Middle frontal gyrus (tissue), 1 donor: ENCODE measurements around the gene HEXB.
"Not testable (repeated sequence)": the region's sequence is repeated elsewhere in the genome, so short reads cannot be mapped to it uniquely, and the experiment has no call there.

ENCODE experiments used
- DNase-seq: peaks from one replicate; pipeline ENCODE4 v3.0.0-alpha.2; 2015; ENCODE audit warnings: low spot score; ENCODE audit errors: extremely low spot score

The HEXB gene

DNA sequence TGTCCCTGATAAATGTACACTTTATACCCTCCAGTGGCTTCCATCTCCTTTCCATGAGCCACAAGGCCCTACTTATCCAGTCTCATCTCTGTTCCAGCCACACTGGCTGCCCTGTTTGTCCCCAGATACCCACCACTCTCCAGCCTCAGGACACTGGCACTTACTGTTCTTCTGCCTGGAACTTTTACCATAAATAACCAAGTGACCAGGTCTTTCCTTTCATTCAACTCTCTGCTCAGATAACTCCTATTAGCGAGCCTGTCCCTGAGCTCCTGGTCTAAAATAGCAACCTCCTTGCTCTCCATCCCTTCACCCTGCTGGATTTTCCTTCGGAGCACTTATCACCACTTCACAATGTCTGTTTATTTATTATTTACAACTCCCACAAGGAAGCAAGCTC, 27.9 kb upstream of the HEXB start:
- no peak for DNase-seq

- DNase-seq = no peak
These were observed 25.9 kb upstream of the HEXB start for GRCh38 chr5:74659172-74659571.

- DNase-seq = no peak
These were observed 24.9 kb upstream of the HEXB start for GRCh38 chr5:74660140-74660539.

GRCh38 chr5:74660873-74661272, 24.2 kb upstream of the HEXB start:
- DNase-seq = no peak

GRCh38 chr5:74664551-74664950, 20.5 kb upstream of the HEXB start:
- DNase-seq = no peak

DNA sequence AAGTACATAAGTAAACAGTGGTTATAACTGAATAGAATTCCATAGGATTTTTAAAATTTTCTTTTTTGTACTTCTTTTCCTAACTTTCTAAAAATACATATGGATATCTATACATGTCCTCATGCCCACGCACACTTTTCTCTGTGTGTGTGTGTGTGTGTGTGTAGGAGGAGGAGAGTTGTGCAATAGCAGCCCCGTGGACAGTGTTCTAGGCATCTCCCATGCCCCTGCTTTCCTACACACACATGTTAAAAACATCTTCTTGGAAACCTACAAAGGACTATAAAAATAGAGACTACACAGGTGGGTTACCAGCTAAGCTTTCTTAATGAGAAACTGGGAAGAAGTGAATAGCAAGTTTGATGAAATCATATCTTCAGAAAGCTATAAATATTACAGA, 19.8 kb upstream of the HEXB start:
- DNase-seq = peak; percentile 58

GRCh38 chr5:74665816-74666215, 19.2 kb upstream of the HEXB start:
- no peak for DNase-seq

DNA sequence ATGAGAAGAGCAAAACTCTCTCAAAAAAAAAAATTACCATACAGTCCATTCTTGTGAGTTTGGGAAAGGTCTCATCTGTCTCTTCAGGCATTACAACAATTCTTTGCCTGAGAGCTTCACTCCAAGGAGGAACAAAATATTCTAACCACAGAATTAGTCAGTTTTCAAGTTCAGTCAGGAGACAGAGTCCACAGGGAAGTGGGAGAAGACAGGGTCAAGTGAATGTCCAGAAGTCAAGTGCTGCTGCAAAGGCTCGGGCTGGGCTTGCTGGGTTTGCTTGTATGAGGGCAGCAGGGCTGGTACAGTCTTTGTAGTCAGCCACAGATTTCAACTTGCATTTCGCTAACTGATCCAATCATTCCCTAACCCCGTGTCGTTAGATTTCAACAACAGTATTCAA, 17.6 kb upstream of the HEXB start:
- DNase-seq = no peak

GRCh38 chr5:74669821-74670220, 15.2 kb upstream of the HEXB start:
- DNase-seq = no peak

GRCh38 chr5:74670396-74671038, 14.5 kb upstream of the HEXB start:
- DNase-seq = no peak

DNA sequence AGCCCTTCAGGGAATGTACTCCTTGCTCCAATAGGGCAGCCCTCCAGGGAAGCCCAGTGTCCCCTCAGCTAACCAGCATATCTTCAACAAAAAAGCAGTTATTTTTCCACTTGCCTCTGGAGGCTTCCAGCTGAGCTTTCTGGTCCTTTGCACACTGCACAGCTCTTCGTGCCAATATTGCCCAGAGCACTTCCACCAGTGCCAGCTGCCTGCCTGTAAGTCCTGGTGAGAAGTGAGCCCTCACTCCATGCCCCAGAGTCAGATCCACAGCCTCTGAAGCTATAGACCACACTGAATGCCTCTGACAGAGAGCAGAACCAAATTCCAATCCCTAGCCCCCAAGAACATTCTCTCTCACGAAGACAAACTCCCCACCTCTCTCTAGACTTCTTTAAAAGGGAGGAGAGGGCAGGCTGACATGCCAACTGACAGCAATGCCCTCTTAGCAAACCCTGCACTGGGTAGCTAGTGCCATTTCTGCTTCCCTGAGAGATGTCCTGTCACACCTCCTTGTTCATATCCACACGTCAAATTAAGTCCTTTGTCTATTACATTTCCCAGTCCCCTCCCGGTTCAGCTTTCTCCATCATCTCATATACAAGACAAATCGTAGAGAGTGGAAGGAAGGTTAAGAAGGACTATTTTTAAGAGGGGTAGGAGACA, 12.7 kb upstream of the HEXB start:
- DNase-seq = no peak

- DNase-seq = peak; percentile 51
These were observed 11.8 kb upstream of the HEXB start for GRCh38 chr5:74673011-74673790.

DNA sequence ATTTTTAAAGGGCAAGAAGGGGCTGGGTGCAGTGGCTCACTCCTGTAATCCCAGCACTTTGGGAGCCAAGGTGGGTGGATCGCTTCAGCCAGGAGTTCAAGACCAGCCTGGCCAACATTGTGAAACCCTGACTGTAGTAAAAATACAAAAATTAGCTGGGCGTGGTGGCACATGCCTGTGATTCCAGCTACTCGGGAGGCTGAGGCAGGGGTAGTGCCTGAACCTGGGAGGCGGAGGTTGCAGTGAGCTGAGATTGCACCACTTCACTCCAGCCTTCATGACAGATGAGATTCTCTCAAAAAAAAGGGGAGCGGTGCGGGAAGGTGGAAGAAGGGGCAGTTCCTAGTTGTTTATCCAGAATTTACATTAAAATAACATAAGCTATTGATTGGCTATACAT, 8.6 kb upstream of the HEXB start:
- DNase-seq = not testable (repeated sequence)

DNA sequence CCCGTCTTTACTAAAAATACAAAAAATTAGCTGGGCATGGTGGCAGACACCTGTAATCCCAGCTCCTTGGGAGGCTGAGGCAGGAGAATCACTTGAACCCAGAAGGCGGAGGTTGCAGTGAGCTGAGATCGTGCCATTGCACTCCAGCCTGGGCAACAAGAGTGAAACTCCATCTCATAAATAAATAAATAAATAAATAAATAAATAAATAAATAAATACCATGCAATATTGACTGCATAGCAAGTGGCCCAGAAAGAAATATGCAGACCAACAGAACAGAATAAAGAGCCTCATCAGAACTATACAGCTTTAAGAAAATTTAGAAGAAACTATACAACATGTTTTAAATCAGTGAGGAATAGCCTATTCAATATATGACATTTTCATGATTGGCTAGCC, 6.9 kb upstream of the HEXB start:
- DNase-seq = not testable (repeated sequence)

- not testable (repeated sequence) for DNase-seq
These were observed 5.7 kb upstream of the HEXB start for GRCh38 chr5:74679300-74679699.

- no peak for DNase-seq
These were observed 5.1 kb upstream of the HEXB start for GRCh38 chr5:74679966-74680365.

GRCh38 chr5:74685979-74686631, 1.1 kb downstream of the HEXB start:
- no peak for DNase-seq

DNA sequence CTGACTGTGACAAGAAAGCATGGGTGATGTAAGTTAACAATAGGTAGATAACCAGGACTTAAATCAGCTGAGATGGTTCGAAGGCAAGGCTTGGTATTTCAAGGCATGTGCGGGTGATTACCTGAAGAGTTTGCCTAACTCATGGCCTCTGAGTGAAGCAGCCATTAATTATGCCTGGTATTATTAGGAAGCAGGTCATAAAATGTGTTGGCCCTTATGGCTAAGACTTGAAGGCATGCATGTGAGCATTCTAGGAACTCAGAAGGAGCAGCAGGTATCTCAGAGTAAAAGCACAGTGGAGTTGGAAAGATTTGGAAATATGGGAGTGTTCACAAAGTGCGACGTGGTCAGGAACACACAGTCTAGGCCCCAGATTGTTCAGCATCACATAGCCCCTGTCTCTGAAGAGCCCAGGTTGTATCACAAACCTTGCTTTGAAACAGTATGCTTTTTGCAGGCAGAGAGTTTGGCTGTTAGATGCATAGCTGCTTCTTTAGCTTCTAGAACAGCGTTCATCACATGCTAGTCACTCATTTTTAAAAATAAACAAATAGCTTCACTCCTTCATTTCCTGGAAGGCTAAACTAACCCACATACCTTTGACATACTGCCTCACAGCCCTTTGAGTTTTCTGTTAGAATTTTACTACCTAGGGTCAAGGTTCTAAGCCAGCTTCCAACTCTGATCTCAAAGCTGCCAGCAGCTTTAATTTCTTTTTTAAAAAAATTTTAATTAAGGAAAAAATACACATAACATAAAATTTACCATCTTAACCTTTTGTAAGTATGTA, 2.1 kb downstream of the HEXB start:
- no peak for DNase-seq

GRCh38 chr5:74693191-74693590, 8.2 kb downstream of the HEXB start:
- DNase-seq = no peak

DNA sequence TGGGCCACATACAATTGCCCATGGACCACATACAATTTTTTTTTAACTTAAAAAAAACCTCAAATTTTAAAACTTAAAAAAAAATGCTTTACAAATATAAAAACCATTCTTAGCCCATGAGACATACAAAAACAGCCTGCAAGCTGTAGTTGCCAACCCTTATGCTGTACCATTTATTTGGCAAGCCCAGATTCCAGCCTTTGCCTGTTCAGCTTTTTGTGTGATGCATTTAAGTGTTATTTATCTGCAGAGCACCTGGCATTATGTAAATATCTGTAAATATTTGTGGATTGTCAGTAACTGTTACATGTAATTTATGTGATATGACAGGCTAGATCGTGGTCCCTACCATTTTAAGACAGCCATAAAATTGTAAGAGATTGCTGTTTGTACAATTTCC, 32.6 kb downstream of the HEXB start:
- DNase-seq = no peak

DNA sequence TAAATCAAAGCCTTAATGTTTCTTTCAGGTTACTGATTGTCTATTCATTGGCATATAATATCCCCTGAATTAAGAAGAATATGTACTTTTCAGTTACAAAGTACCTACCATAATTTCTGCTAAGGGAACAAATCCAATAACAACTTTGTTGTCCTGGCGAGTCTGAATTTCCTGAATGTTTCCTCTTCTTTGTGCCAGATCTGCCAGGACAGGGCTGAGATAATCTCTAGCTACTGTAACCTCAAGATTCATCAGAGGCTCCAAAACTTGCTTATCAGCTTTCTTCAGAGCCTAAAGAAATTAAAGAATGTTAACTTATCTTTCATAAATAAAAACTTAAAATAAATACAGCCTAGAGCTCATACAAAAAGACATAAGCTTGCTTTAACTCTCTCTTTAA, 37.2 kb downstream of the HEXB start:
- DNase-seq = no peak
